GM13976 (cell line): Measurements from ENCODE around the gene TP63.

Experiments
- DNase-seq: peaks from one replicate; pipeline ENCODE4 v3.0.0; 2012; ENCODE audit warnings: low spot score
- in situ Hi-C: fragments of 300-500 bp; cut with MboI; formaldehyde crosslinking; loops from one replicate; pipeline ENCODE4 v1.12.0; 2022; ENCODE audit warnings: low sequenced_read_pairs, mixed read lengths, inconsistent platforms; ENCODE audit not compliant: unreplicated experiment
- TF ChIP-seq, protein P1 (sequence below): IDR thresholded peaks from 2 replicates; pipeline ENCODE4 v1.5.1; 2012; ENCODE audit warnings: borderline replicate concordance, mild to moderate bottlenecking; ENCODE audit not compliant: insufficient read depth; ENCODE audit errors: extremely low read depth, missing control alignments, control extremely low read depth

TP63 gene

DNA sequence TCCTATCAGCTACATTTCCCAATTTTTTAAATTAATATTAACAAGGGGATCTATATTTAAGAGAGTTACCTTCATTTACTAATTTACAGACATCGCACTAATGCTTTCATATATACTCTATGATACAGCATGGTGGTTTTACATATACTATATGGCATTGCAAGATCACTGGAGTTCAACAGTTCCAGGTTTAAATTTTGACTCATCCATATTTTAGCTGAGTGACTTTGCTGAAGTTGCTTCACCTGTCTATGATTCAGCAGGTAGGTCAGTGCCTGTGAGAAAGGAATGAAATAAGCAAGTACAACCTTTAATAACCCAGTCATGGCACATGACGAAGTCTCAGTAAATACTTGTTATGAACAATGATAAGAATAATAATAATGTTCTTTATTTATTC is 278.4 kb downstream of the TP63 start:
- in situ Hi-C loops, result no loop called here
- TF ChIP-seq, protein P1, sequence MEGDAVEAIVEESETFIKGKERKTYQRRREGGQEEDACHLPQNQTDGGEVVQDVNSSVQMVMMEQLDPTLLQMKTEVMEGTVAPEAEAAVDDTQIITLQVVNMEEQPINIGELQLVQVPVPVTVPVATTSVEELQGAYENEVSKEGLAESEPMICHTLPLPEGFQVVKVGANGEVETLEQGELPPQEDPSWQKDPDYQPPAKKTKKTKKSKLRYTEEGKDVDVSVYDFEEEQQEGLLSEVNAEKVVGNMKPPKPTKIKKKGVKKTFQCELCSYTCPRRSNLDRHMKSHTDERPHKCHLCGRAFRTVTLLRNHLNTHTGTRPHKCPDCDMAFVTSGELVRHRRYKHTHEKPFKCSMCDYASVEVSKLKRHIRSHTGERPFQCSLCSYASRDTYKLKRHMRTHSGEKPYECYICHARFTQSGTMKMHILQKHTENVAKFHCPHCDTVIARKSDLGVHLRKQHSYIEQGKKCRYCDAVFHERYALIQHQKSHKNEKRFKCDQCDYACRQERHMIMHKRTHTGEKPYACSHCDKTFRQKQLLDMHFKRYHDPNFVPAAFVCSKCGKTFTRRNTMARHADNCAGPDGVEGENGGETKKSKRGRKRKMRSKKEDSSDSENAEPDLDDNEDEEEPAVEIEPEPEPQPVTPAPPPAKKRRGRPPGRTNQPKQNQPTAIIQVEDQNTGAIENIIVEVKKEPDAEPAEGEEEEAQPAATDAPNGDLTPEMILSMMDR, result no peak
- no peak for DNase-seq

DNA sequence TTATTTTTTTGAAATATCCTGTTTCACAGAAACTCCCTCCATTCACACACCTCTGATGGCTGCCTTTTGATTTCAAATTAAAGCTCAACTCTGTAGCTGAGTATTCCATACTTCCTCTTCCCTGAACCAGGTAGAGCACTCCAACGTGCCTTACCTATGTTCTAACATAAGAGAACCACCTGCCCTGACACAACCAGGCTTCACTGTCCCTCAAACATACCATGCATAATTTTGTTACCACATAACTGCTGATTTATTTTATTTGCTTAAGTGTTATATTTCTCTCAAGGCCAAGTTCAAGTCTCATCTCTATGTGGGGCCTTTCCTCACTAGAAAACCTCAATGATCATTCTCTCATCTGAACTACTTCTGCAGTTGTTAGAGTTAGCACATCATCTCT is 279.8 kb downstream of the TP63 start:
- TF ChIP-seq, protein P1, result no peak
- DNase-seq, result no peak
- in situ Hi-C loops, result no loop called here

DNA sequence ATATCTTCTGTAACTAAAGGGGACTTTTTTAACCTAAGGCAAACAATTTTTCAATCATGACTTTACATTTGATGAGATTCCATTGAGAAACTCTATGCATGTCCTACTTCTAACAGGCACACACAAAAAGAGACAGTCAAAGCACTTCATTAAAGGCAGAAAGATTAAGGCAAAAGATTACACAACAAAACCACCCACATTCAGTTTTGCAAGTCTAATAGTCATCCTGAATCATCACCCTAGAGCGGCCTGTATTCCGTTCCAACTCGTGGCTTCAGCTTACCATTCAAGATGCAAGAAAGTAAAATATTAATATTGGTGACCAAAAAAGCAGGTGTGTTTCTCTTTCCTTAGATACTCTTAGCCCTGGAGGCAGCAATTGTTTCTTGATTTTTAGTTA is 283.6 kb downstream of the TP63 start:
- TF ChIP-seq, protein P1, result no peak
- DNase-seq, result no peak
- in situ Hi-C loops, result no loop called here

DNA sequence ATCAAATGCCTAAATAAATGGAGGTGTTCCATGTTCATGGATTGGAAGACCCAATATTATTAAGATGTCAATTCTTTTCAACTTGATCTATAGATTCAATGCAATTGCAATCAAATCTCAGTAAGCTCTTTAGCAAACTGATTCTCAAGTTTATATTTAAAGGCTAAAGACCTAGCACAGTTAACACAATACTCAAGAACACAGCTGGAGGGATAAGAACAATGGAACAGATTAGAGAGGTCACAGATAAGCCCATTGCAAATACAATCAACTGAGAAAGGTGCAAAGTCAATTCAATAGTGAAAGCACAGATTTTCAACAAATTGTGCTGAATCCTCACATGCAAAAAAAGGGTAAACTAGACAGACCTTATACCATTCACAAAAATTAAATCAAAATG is 290.6 kb downstream of the TP63 start:
- in situ Hi-C loops, result no loop called here
- TF ChIP-seq, protein P1, result no peak
- no peak for DNase-seq

DNA sequence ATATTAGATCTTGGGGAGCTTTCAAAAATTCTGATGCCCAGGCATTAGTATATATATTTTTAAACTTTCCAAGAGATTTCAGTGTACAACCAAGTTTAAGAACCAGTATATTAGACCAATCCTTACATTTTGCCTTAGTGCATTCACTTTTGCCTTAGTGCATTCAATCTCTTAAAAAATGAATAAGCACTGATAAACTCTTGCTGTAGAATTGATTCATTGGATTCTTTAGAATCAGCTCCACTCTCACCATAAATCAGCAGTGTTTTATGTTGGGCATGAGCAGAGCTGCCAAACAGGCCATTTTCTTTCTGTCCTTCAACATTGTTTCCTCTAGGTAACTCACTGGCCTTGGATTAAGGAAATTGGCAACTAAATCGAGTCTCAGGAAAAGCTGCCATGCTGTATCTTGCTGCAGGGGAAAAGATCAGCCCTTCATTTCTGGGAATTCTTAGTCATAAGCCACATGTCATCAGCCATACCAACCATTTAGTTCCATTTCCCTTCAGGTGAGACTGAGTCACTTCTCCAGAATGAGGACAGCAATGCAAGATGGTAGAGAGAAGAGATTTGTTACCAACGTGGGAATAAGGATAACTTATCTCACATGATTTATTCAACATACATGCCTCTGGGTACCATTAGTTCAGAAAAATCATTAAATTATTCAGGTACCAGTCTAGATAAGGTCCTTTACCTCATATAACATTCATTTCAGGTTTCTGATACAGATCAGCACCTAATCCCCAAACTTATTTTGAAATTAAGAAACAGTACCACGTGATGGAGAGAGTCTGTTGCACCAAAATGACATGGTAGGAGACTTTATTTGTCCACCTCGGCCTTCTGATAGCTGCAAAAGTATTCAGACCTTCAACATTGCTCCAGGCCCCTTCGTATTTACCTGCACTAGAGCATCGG is 297.0 kb downstream of the TP63 start:
- DNase-seq, result no peak
- in situ Hi-C loops, result loop anchor here (25.0 kb wide), 1 partner anchor 416 kb away; no protein-coding TSS in a partner anchor

DNA sequence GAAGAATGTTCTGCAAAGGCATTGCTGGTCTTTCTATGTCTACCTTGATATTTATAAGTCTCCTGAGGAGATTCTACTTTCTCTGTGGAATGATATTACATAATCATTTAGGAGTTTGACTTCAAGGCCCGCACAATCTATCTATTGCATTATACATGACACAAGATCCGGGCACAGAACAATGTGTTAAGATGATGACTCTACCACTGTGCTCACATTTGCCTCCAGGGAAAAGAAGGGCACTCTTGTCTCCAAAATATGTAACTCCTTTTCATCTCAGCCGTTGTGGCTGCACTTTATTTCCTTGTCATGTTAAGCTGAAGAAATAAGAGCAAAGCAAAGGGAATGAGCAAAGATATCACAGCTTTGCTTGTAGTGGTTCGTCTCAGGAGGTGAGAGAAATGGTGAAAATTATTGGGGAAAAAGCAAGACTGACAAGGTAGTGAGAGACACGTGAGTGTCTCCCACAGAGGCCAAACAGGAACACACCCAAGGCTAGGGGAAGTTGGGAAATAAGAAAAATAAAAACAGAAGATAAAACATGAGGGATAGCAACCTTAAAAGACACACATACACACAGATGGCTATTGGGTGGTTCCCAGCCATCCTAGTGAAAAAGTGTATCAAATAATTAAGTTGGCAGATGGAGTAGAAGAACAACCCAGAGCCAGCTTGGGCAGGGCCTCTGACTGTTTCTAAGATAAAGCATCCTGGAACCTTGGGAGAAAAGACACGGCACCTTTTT is 305.2 kb downstream of the TP63 start:
- in situ Hi-C loops, result loop anchor here (25.0 kb wide), 1 partner anchor 424 kb away; no protein-coding TSS in a partner anchor
- TF ChIP-seq, protein P1, result no peak
- DNase-seq, result no peak

More for the DNA sequence above, 297.0 kb downstream of the TP63 start:
- TF ChIP-seq, protein P1, result no peak
